NCI-H146 treated with DMSO at 0.1 percent for 48 hours (cell line): Measurements from ENCODE around the gene TSSC4.

Experiments
- DNase-seq: peaks from one replicate; lab custom pipeline; 2025; ENCODE audit not compliant: unreplicated experiment; lab: John Stamatoyannopoulos, UW

TSSC4 gene

DNA sequence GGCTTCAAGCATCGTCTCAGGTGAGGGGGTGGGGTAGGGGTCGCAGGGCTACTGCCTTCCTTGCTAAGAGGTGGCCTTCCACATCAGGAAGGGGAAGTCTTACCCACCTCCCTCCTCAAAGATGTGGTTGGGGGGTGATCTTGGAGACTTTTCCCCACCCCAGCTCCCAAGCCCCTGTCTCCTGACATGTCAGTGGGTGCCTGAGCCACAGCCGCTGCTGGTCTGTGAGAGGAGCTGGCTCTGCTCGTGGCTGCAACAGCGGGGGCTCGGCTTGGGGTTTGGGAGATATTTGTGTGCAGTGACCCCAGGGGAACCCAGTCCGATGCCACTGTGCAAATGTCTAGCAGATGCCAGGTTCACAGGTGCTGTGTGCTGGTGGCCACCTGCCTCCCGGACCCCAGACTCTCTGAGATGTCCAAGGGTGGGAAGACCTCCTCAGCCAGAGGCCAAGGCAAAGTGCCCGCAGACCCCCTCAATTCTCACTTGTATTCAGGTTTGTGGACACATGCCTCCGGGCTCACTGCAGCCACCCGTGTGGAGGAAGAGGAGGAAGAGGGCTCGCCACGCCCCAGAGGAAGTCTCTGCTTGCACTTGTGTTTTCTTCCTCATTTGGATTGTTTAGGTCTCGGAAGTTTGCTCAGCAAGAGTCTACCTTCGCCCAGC is 46.2 kb downstream of the TSSC4 start:
- no peak for DNase-seq

- DNase-seq: no peak
Measured at GRCh38 chr11:2447253-2447950, 46.9 kb downstream of the TSSC4 start.

DNA sequence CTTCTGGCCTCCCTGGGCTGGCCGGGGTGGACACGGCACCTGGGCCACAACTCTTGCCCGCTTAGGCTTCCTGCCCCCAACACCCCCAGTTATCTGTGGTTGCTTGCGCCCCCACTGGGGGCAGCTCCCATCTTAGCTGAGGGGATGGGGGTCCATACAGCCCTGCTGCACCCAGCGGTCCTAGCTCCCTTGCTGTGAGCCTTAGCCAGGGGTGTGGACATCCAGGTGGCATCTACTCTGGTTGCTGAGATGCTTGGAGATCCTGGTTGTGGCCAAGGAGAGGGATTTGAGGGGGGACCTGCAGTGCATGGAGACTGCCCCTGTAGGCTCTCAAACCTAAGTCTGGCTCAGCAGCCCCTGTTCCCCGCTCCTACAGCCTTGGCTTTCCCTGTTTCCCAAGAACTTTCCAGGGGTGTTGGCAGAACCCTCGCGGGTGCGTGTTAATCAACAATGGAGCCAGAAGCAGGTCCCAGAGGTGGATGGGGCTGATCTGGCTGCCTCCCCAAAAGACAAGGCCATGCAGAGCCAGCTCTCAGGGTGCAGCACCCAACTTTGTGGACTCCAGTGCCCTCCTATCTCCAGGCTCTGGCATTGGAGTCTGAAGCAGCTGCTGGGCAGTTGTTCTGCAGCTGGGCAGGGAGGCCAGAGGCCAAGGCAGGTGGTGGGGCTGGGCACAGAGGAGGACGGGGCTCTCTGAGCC is 47.6 kb downstream of the TSSC4 start:
- no peak for DNase-seq

DNA sequence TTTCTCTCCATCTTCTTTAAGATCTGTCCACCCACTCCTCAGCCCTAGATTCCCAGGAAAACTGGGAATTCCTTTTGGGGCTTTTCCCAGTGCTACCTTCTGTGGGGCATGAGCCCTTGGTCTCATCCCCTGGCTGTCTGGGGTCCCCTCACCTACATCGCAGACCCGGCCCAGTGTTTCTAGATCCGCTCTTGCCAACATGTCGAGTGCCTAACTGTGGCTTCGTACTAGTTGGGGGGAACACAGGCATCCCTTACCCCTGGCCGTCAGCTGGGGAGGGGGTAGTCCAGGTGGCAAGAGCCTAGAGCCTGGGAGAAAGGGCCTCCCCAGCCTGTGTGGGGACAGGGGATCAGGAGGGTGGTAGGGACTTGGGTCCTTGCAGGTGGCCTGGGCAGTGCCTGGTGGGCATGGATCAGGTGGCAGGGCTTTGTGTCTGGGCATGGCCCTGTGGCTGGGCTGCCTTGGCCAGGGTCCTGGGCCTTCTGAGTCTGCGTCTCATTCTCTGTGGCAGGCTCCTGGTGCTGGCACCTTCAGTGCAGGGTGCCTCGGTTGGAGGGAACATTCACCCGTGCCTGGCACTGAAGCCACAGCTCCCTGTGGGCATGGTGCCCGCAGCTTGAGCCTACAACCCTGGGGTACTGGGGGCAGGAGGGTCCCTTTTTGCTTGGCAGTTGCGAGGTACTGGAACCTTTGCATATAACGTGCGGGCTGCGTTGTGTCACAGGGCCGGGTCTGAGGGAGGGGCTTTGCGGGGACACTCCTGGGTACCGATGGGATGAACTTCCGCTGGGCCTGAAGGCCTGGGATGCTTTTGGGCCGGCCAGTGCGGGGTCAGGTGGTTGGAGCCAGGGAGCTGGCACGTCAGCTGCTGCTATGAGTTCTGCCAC is 48.4 kb downstream of the TSSC4 start:
- DNase-seq: no peak

DNA sequence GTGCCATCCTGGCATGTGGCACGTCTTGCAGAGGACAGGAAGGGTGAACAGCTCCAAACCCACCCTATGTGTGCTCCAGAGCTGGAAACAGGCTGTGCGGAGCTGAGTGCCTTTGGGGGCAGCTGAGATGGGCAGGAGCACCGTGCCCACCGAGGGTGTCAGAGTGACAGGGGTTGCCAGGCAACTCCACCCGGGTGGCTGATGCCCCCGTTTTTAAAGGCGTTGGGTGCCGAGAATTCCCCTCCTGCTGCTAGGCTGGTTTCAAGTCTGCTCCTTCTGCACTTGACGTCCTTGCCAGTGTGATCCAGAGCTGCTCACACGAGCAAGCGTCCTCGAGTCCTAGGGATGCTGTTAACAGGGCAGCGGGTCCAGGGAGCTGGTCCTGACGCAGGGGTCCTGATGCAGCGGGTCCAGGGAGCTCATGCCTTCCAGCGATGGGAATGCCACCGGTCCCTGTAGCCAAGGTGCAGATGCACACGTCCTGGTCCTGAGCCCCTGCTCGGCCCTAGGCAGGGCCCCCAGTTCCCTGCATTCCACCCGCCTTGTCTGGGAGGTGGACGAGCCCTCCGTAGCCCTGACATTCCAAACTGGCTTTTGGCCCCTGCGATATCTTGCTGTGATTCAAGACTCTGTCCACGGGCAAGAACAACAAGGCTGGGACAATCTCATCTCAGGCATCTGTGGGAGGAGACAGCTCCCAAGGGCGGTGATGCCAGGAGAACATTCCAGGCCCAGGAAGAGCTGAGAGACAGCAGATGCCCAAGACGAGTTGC is 49.2 kb downstream of the TSSC4 start:
- no peak for DNase-seq

DNA sequence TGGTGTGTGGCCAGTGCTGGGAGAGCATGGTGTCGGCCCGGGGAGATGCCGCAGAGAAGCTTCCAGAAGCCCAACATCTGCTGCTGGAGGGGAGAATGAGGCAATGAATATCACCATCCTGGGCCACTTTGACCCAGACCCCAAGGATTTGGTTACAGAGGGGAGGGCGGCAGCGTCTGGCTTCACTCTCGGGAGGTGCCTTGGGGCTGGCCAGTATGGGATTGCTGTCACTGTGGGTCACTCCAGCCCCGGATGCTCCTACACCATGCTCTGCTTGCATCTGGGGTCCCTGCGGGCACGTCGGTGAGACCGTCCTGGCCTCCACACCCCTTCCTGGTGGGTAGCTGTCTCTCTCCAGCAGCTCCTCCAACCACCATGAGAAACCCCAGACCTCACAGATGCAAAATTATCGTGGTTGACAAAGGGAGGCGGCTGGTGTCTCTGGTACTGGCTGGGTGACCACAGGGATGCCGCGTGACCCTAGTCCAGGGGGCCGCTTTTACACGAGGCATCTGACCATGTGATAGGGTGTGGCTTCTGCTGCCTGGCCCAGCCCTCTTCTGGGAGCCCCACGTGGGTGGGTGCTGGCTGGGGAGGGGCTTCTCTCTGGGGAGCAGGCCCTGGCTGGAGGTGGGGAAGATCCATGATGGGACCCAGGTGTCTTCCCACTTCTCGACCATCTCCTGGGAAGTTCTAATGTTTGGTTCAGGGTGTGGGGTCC is 49.9 kb downstream of the TSSC4 start:
- DNase-seq: no peak

- DNase-seq: no peak
Measured at GRCh38 chr11:2451336-2451735, 50.8 kb downstream of the TSSC4 start.

- no peak for DNase-seq
Measured at GRCh38 chr11:2451916-2452315, 51.4 kb downstream of the TSSC4 start.

DNA sequence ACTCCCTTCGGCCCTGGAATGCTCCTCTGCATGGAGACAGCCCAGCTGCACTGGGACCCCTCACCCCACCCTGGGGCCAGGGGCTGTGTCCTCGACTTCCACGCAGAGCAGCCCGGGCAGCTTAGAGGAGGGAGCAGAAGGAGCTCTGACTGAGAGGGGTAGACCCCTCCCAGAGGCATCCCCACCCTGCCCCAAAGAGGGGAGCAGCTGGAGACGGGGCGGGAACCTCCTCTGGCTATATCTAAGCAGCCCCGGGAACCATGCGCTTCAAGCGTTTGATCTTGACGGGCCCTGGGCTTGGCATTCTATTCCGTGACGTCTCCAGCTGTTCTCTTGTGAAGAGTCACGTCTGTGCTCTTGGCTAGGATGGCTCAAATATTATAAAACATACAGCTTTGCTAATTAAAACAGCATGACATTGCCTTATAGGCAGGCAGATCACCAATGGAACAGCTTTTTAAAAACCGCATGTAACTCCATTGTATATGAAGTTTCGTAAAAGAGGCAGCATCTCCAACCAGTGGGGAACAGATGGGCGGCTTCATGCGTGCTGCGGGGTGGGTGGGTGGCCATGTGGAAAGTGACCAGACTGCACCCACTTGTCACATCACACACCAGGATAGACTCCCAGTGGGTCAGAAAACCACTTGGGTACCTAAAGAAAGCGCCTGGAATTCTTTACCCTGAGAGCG is 51.9 kb downstream of the TSSC4 start:
- DNase-seq: no peak

- DNase-seq: no peak
Measured at GRCh38 chr11:2453436-2453835, 52.9 kb downstream of the TSSC4 start.
